Mesenchymal stem cell (in vitro differentiated cells and primary cell): ENCODE measurements around the gene TMPRSS12.

Experiments
- DNase-seq: peaks from one replicate; pipeline ENCODE4 v3.0.0-alpha.2; 2013
- H2AFZ ChIP-seq: one replicate; pipeline ENCODE4 v1.6.1; 2013; ENCODE audit warnings: low read depth, mild to moderate bottlenecking, control low read depth, inconsistent platforms, low read length, moderate library complexity
- H2AK5ac ChIP-seq: 2 replicates; pipeline ENCODE4 v1.6.1; 2013; ENCODE audit warnings: low read length, moderate library complexity, mild to moderate bottlenecking, inconsistent platforms; ENCODE audit not compliant: severe bottlenecking
- H2BK120ac ChIP-seq: one replicate; pipeline ENCODE4 v1.6.1; 2013; ENCODE audit warnings: low read depth, mild to moderate bottlenecking, inconsistent platforms, low read length, moderate library complexity
- H2BK12ac ChIP-seq, 2 experiments: one replicate each; pipeline ENCODE4 v1.6.1; 2013; ENCODE audit warnings: inconsistent platforms in 2 of 2, low read length in 2 of 2, mild to moderate bottlenecking in 2 of 2, moderate library complexity in 2 of 2, control low read depth in 1 of 2
- H2BK15ac ChIP-seq: one replicate; pipeline ENCODE4 v1.6.1; 2013; ENCODE audit warnings: mild to moderate bottlenecking, low read depth, inconsistent platforms; ENCODE audit not compliant: poor library complexity, severe bottlenecking
- H2BK5ac ChIP-seq: 2 replicates; pipeline ENCODE4 v1.6.1; 2013; ENCODE audit warnings: low read depth, mild to moderate bottlenecking, low read length, control low read depth, inconsistent platforms; ENCODE audit not compliant: poor library complexity, severe bottlenecking
- H3K14ac ChIP-seq, 2 experiments: one replicate each; pipeline ENCODE4 v1.6.1; 2013; ENCODE audit warnings: inconsistent platforms in 2 of 2, low read length in 2 of 2, control low read depth in 1 of 2, mild to moderate bottlenecking in 1 of 2, moderate library complexity in 1 of 2
- H3K18ac ChIP-seq, 2 experiments: one replicate each; pipeline ENCODE4 v1.6.1; 2013; ENCODE audit warnings: inconsistent platforms in 2 of 2, low read length in 2 of 2, control low read depth in 1 of 2, low read depth in 1 of 2, mild to moderate bottlenecking in 1 of 2
- H3K23ac ChIP-seq, 2 experiments: one replicate each; pipeline ENCODE4 v1.6.1; 2013; ENCODE audit warnings: inconsistent platforms in 2 of 2, low read length in 2 of 2, mild to moderate bottlenecking in 2 of 2, moderate library complexity in 2 of 2, control low read depth in 1 of 2
- H3K27ac ChIP-seq: 2 replicates; pipeline ENCODE4 v1.5.1; 2013; ENCODE audit warnings: mild to moderate bottlenecking, moderate library complexity, low read length, control low read depth, inconsistent platforms; ENCODE audit not compliant: poor library complexity, severe bottlenecking
- H3K27me3 ChIP-seq, 2 experiments: 2 replicates each; pipeline versions ENCODE4 v1.6.1 to v1.7.0; 2013; ENCODE audit warnings: low read length in 2 of 2, mild to moderate bottlenecking in 2 of 2, moderate library complexity in 2 of 2, control low read depth in 1 of 2, inconsistent platforms in 1 of 2; ENCODE audit not compliant: control insufficient read depth in 1 of 2, insufficient read depth in 1 of 2
- H3K36me3 ChIP-seq, 2 experiments: 2 replicates each; pipeline versions ENCODE4 v1.6.1 to v1.7.0; 2013; ENCODE audit warnings: low read length in 2 of 2, control low read depth in 1 of 2, inconsistent platforms in 1 of 2, low read depth in 1 of 2, mild to moderate bottlenecking in 1 of 2; ENCODE audit not compliant: insufficient read depth in 2 of 2, control insufficient read depth in 1 of 2
- H3K4ac ChIP-seq, 2 experiments: one replicate each; pipeline ENCODE4 v1.6.1; 2013; ENCODE audit warnings: inconsistent platforms in 2 of 2, low read length in 2 of 2, mild to moderate bottlenecking in 2 of 2, moderate library complexity in 2 of 2, control low read depth in 1 of 2, low read depth in 1 of 2
- H3K4me1 ChIP-seq: 2 replicates; pipeline ENCODE4 v1.6.1; 2013; ENCODE audit warnings: low read depth, low read length, control low read depth; ENCODE audit not compliant: control insufficient read depth, insufficient read depth
- H3K4me2 ChIP-seq: 2 replicates; pipeline ENCODE4 v1.6.1; 2013; ENCODE audit warnings: low read length, mild to moderate bottlenecking, inconsistent platforms; ENCODE audit not compliant: poor library complexity, severe bottlenecking
- H3K4me3 ChIP-seq, 2 experiments: 2 replicates each; pipeline versions ENCODE4 v1.5.1 to v1.7.0; 2013; ENCODE audit warnings: low read length in 2 of 2, mild to moderate bottlenecking in 2 of 2, control low read depth in 1 of 2, low read depth in 1 of 2; ENCODE audit not compliant: insufficient read depth in 1 of 2
- H3K79me1 ChIP-seq: replicated peaks from 2 replicates; pipeline ENCODE4 v1.6.1; 2013; ENCODE audit warnings: mild to moderate bottlenecking, control low read depth, low read length, inconsistent platforms; ENCODE audit not compliant: poor library complexity, severe bottlenecking
- H3K9ac ChIP-seq: 2 replicates; pipeline ENCODE4 v1.7.0; 2013; ENCODE audit warnings: mild to moderate bottlenecking, low read length, moderate library complexity
- H3K9me3 ChIP-seq: 2 replicates; pipeline ENCODE4 v1.7.0; 2013; ENCODE audit warnings: mild to moderate bottlenecking, low read length; ENCODE audit not compliant: control insufficient read depth
- H4K8ac ChIP-seq: one replicate; pipeline ENCODE4 v1.6.1; 2013; ENCODE audit warnings: inconsistent platforms, mild to moderate bottlenecking, low read length, moderate library complexity
- H4K91ac ChIP-seq: one replicate; pipeline ENCODE4 v1.6.1; 2013; ENCODE audit warnings: mild to moderate bottlenecking, low read length, inconsistent platforms
- WGBS: methylation state at CpG from one replicate; pipeline ENCODE4 v1.1.7; 2013; ENCODE audit warnings: mixed read lengths; 5-methylcytosine and 5-hydroxymethylcytosine counted together

TMPRSS12 gene

GRCh38 chr12:50934371-50934851 is 91.7 kb downstream of the TMPRSS12 start:
- no peak overlapping the region for H2BK15ac ChIP-seq
- no peak overlapping the region for H3K23ac ChIP-seq
- no peak overlapping the region for H2BK5ac ChIP-seq
- peaks cover 6% of the 10 kb centered on the region for H3K9me3 ChIP-seq
- H2BK120ac ChIP-seq: peak overlapping the region; percentile 51
- peak overlapping the region in 1 of 2 experiments; percentile 81 for H2BK12ac ChIP-seq
- peaks cover 2% of the 10 kb centered on the region for H3K4me1 ChIP-seq
- H3K27me3 ChIP-seq: no peaks in the 10 kb centered on the region
- H3K27ac ChIP-seq: no peak overlapping the region
- H3K4me3 ChIP-seq: peak overlapping the region in 1 of 2 experiments; percentile 27
- H3K18ac ChIP-seq: peak overlapping the region; percentile 37 to 57
- no peak overlapping the region for H2AK5ac ChIP-seq
- H3K14ac ChIP-seq: no peak overlapping the region
- peaks cover 0 to 37% of the 10 kb centered on the region in 2 experiments for H3K36me3 ChIP-seq
- peak overlapping the region in 1 of 2 experiments; percentile 36 for H3K4ac ChIP-seq
- no peak overlapping the region for H3K4me2 ChIP-seq
- WGBS: 56% methylated on average over 3 of the region's 3 CpGs
- no peak overlapping the region for H4K8ac ChIP-seq
- no peak overlapping the region for H2AFZ ChIP-seq
- no peak for DNase-seq
- peak overlapping the region; percentile 69 for H3K9ac ChIP-seq
- no peaks in the 10 kb centered on the region for H3K79me1 ChIP-seq
- H4K91ac ChIP-seq: no peak overlapping the region

- peak overlapping the region; percentile 86 for H2BK120ac ChIP-seq
- H3K4ac ChIP-seq: peak overlapping the region in 1 of 2 experiments; percentile 19
- no peak overlapping the region for H2AK5ac ChIP-seq
- WGBS: 64% methylated on average over 3 of the region's 6 CpGs
- H3K4me2 ChIP-seq: no peak overlapping the region
- peak overlapping the region; percentile 41 for H4K91ac ChIP-seq
- H2BK12ac ChIP-seq: peak overlapping the region; percentile 15 to 71
- DNase-seq: peak; percentile 81
- peak overlapping the region; percentile 87 for H2BK15ac ChIP-seq
- H3K9ac ChIP-seq: peak overlapping the region; percentile 69
- no peak overlapping the region for H3K27ac ChIP-seq
- H3K18ac ChIP-seq: peak overlapping the region; percentile 77 to 91
- no peaks in the 10 kb centered on the region for H3K27me3 ChIP-seq
- peaks cover 6% of the 10 kb centered on the region for H3K9me3 ChIP-seq
- H3K23ac ChIP-seq: no peak overlapping the region
- no peak overlapping the region for H2BK5ac ChIP-seq
- no peak overlapping the region for H2AFZ ChIP-seq
- H3K14ac ChIP-seq: no peak overlapping the region
- peaks cover 0 to 31% of the 10 kb centered on the region in 2 experiments for H3K36me3 ChIP-seq
- H4K8ac ChIP-seq: no peak overlapping the region
- H3K4me3 ChIP-seq: peak overlapping the region in 1 of 2 experiments; percentile 27
- H3K79me1 ChIP-seq: no peaks in the 10 kb centered on the region
- H3K4me1 ChIP-seq: peaks cover 2% of the 10 kb centered on the region
These were observed 92.5 kb downstream of the TMPRSS12 start for GRCh38 chr12:50934981-50935807.

- no peak overlapping the region for H3K23ac ChIP-seq
- H3K4me2 ChIP-seq: no peak overlapping the region
- peaks cover 0 to 18% of the 10 kb centered on the region in 2 experiments for H3K36me3 ChIP-seq
- H2AK5ac ChIP-seq: no peak overlapping the region
- H3K18ac ChIP-seq: peak overlapping the region in 1 of 2 experiments; percentile 74
- peaks cover 6% of the 10 kb centered on the region for H3K9me3 ChIP-seq
- H3K9ac ChIP-seq: no peak overlapping the region
- no peak overlapping the region for H3K14ac ChIP-seq
- H2BK120ac ChIP-seq: no peak overlapping the region
- peak overlapping the region; percentile 67 for H4K91ac ChIP-seq
- peak overlapping the region in 1 of 2 experiments; percentile 43 for H2BK12ac ChIP-seq
- 88% methylated on average over 9 of the region's 9 CpGs for WGBS
- H2AFZ ChIP-seq: no peak overlapping the region
- H3K4me1 ChIP-seq: peaks cover 2% of the 10 kb centered on the region
- H3K27ac ChIP-seq: no peak overlapping the region
- no peaks in the 10 kb centered on the region for H3K27me3 ChIP-seq
- H3K4me3 ChIP-seq: no peak overlapping the region
- no peak overlapping the region for H2BK5ac ChIP-seq
- DNase-seq: no peak
- peak overlapping the region; percentile 2 for H4K8ac ChIP-seq
- no peak overlapping the region for H3K4ac ChIP-seq
- peak overlapping the region; percentile 44 for H2BK15ac ChIP-seq
- H3K79me1 ChIP-seq: no peaks in the 10 kb centered on the region
These were observed 94.2 kb downstream of the TMPRSS12 start for GRCh38 chr12:50936821-50937530.
